Measurements from ENCODE around the gene UGT8.

Gene UGT8

DNA sequence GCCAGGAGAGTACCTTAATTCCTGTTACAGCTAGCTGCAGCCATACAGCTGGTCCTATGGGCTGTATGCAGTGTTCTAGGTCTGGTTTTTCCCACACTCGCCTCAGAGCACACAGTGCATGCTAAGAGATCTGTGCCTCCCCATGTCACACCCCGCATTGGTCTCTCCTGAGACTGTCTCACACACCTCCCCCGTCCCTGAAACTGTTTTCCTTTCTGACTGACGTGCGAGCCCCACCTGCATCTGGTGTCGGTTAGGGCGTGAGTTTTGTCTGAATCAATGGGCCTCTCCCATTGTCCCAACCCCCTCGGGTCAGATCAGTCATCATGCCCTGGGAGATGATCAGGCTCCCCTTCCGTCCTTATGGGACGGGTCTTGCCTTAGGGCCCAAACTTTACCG, 3.4 kb upstream of the UGT8 start:
- Mint-ChIP-seq H3K4me1 (peaks cover 6% of the 10 kb centered on the region), H3K9me3 (peaks cover 8% of the 10 kb centered on the region), H3K36me3 (ENCODE audit: low read depth) (peaks cover 6% of the 10 kb centered on the region), H3K27ac (no peak overlapping the region), H3K4me3 (no peak overlapping the region), H3K27me3 (ENCODE audit: low read depth) (peaks cover 69% of the 10 kb centered on the region)
- no peak for TF ChIP-seq CTCF (IDR thresholded peaks at IDR 0.05; ENCODE audit: unreplicated experiment in 3 of 3)

GRCh38 chr4:114595921-114596320, 2.7 kb upstream of the UGT8 start:
- peaks cover 6% of the 10 kb centered on the region for H3K4me1 Mint-ChIP-seq
- no peak overlapping the region for H3K27ac Mint-ChIP-seq
- H3K4me3 Mint-ChIP-seq = peak overlapping the region in 1 of 3 experiments; percentile 40
- peaks cover 8% of the 10 kb centered on the region for H3K9me3 Mint-ChIP-seq
- H3K27me3 Mint-ChIP-seq (ENCODE audit: low read depth) = peaks cover 73% of the 10 kb centered on the region
- no peak for TF ChIP-seq CTCF (IDR thresholded peaks at IDR 0.05; ENCODE audit: unreplicated experiment in 3 of 3)
- peaks cover 6% of the 10 kb centered on the region for H3K36me3 Mint-ChIP-seq (ENCODE audit: low read depth)

- Mint-ChIP-seq H3K27me3 (ENCODE audit: low read depth) (peaks cover 68% of the 10 kb centered on the region), H3K27ac (no peak overlapping the region), H3K36me3 (ENCODE audit: low read depth) (peaks cover 6% of the 10 kb centered on the region), H3K4me1 (peaks cover 6% of the 10 kb centered on the region), H3K9me3 (peaks cover 8% of the 10 kb centered on the region), H3K4me3 (peak overlapping the region; percentile 87 to 91 (median 91))
- TF ChIP-seq CTCF (IDR thresholded peaks at IDR 0.05; ENCODE audit: unreplicated experiment in 3 of 3) = no peak
Observed at GRCh38 chr4:114597410-114598115, 1.0 kb upstream of the UGT8 start.

DNA sequence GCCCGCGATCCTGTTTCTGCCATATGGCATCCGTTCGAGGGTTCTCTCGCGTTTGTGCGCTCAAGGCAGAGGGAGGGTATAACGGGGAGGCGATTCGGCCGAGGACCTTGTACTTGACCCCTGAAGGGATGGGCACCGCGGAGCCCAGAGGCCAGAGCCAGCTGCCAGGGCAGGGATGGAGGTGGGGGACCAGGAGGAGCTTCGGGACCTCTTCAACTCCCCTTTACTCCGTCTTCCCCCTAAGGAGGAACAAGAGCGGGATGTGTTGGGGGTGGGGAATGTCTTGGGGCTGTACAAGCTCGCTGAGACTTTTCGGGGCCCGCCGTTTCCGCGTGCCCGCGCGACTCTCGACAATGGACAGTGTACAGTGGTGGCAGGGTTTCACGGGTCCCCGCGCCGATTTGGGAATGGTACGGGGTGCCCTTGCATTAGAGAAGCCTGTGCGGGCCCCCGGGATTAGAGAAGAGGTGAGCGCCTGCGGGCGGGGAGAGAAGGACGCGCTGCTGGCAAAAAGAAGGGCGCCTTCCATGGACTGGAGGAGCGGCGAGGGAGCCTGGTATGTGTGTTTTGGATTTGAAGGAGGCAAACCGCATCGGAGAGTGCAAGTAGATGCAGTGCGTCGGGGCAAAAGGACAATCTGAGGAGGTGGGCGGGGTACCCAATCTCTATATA, 760 bp downstream of the UGT8 start:
- Mint-ChIP-seq H3K27ac (peak overlapping the region in 1 of 3 experiments; percentile 73), H3K4me1 (peaks cover 6% of the 10 kb centered on the region), H3K36me3 (ENCODE audit: low read depth) (peaks cover 6% of the 10 kb centered on the region), H3K4me3 (peak overlapping the region; percentile 87 to 98 (median 88)), H3K27me3 (ENCODE audit: low read depth) (peaks cover 60% of the 10 kb centered on the region), H3K9me3 (peaks cover 8% of the 10 kb centered on the region)
- no peak for TF ChIP-seq CTCF (IDR thresholded peaks at IDR 0.05; ENCODE audit: unreplicated experiment in 3 of 3)

- Mint-ChIP-seq H3K27ac (peak overlapping the region in 1 of 3 experiments; percentile 73), H3K4me1 (peaks cover 6% of the 10 kb centered on the region), H3K27me3 (ENCODE audit: low read depth) (peaks cover 54% of the 10 kb centered on the region), H3K9me3 (peaks cover 7% of the 10 kb centered on the region), H3K36me3 (ENCODE audit: low read depth) (peaks cover 5% of the 10 kb centered on the region), H3K4me3 (peak overlapping the region; percentile 87 to 98 (median 88))
- no peak for TF ChIP-seq CTCF (IDR thresholded peaks at IDR 0.05; ENCODE audit: unreplicated experiment in 3 of 3)
Observed at GRCh38 chr4:114599903-114600552, 1.4 kb downstream of the UGT8 start.

Measured in nephron (organoid).